Activated B cell treated with CpG ODN at 0.5 μM for 24 hours (primary cell): ENCODE data around the gene GMNC. TPM values are rescaled to one million over a fixed set of nuclear protein-coding genes. Genes with fewer than 3 reads are reported as not detected.

Experiments
- ATAC-seq: fragments of 200-7000 bp; cut with Tn5 transposase; one replicate; pipeline ENCODE4 v1.10.0; 2021; ENCODE audit warnings: low read depth, mild to moderate bottlenecking, moderate library complexity
- CTCF ChIA-PET: fragments of 350-600 bp; sonication (Branson Sonifier 250); formaldehyde crosslinking; loops from one replicate; lab custom pipeline; 2021; ENCODE audit warnings: antibody characterized with exemption; lab: Charles Lee
- POLR2A ChIA-PET: fragments of 350-600 bp; sonication (Branson Sonifier 250); formaldehyde crosslinking; loops from one replicate; lab custom pipeline; 2021; ENCODE audit warnings: antibody characterized with exemption; lab: Charles Lee
- DNase-seq: peaks from one replicate; pipeline ENCODE4 v3.0.0; 2022
- H3K27ac Mint-ChIP-seq: one replicate; pipeline ENCODE4 v1.8.0; 2020; ENCODE audit warnings: mixed read lengths
- H3K27me3 Mint-ChIP-seq: one replicate; pipeline ENCODE4 v1.8.0; 2021; ENCODE audit warnings: mixed read lengths
- H3K36me3 Mint-ChIP-seq: one replicate; pipeline ENCODE4 v1.8.0; 2021; ENCODE audit warnings: low read depth, mixed read lengths
- H3K4me1 Mint-ChIP-seq: one replicate; pipeline ENCODE4 v1.8.0; 2021; ENCODE audit warnings: mixed read lengths
- H3K4me3 Mint-ChIP-seq: one replicate; pipeline ENCODE4 v1.8.0; 2020; ENCODE audit warnings: mild to moderate bottlenecking, mixed read lengths
- H3K9me3 Mint-ChIP-seq: one replicate; pipeline ENCODE4 v1.8.0; 2020; ENCODE audit warnings: mixed read lengths
- intact Hi-C: fragments of 100-400 bp; cut with micrococcal nuclease; formaldehyde crosslinking; loops from one replicate; pipeline ENCODE4 v1.15.1; 2024
- total RNA-seq: library from RNA; stranded (reverse); gene quantifications from 2 replicates; pipeline ENCODE4 v1.2.3, GENCODE V29; 2022
- TF ChIP-seq, protein P1 (sequence below): fragments of 200-600 bp; IDR thresholded peaks from one replicate; pipeline ENCODE4 v1.8.0; 2022; ENCODE audit warnings: antibody characterized with exemption, mild to moderate bottlenecking

GMNC gene, protein sequence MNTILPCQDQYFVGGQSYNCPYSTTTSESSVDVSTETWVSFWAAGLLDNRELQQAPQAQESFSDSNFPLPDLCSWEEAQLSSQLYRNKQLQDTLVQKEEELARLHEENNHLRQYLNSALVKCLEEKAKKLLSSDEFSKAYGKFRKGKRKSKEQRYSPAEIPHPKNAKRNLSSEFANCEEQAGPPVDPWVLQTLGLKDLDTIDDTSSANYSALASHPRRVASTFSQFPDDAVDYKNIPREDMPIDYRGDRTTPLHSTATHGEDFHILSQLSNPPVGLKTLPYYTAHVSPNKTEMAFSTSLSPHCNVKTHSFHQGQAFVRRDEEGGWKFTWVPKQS
- total RNA-seq, result not detected in 2 replicates

DNA sequence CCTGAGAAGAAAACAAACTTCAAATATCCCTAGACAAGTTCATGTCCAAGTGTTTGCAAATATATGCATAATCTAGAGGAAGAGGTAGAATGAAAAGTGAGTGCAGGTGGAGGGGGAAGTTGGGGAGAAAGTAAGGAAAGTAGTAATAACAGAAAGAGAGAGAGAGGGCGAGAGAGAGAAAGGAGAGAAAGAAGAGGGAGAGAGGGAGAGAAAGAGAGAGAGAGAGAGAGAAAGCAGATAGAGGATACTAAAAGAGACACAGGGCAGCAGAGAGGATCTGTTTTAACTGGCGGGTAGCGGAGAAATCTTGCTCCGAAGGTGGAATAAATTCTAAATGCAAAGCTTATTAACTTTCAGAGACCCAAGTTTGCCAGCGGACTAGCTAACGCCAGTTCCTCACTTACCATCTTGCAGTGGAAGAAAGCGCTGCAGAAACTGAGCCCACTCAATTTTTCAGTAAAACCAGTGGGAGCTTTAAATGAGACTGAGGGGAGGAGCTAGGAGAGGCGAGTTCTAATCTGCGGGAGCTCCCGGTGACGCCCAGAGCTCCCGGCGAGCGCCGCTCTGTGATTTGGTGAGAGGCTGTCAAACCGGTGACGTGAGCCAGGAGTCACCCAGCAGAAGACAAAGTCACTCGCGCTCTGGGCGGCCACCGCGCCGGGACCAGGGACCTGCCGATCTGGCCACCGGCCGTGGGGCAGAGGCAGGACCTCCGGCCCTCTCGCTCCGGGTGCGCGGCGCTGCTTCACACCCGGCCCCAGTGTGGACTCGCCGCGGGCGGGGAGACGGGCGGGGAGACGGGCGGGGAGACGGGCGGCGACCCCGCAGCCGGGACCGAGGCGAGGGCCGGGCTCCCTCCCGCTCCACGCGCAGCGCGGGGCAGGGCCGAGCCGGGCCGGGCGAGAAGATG is at the start of gene GMNC:
Gene GMNC, minus strand, starts transcription at position 486 of the 910 bp plus-strand sequence. Its CDS starts 79 bp downstream, at position 407.
- intact Hi-C loops, result no loop called here
- no peaks in the 10 kb centered on the region for H3K9me3 Mint-ChIP-seq
- H3K4me1 Mint-ChIP-seq, result peaks cover 10% of the 10 kb centered on the region
- ATAC-seq (peak; percentile 96), DNase-seq (no peak)
- POLR2A ChIA-PET, result no interaction called here
- CTCF ChIA-PET, result no interaction called here
- TF ChIP-seq, protein P1, sequence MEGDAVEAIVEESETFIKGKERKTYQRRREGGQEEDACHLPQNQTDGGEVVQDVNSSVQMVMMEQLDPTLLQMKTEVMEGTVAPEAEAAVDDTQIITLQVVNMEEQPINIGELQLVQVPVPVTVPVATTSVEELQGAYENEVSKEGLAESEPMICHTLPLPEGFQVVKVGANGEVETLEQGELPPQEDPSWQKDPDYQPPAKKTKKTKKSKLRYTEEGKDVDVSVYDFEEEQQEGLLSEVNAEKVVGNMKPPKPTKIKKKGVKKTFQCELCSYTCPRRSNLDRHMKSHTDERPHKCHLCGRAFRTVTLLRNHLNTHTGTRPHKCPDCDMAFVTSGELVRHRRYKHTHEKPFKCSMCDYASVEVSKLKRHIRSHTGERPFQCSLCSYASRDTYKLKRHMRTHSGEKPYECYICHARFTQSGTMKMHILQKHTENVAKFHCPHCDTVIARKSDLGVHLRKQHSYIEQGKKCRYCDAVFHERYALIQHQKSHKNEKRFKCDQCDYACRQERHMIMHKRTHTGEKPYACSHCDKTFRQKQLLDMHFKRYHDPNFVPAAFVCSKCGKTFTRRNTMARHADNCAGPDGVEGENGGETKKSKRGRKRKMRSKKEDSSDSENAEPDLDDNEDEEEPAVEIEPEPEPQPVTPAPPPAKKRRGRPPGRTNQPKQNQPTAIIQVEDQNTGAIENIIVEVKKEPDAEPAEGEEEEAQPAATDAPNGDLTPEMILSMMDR, result no peak
- H3K27ac Mint-ChIP-seq, result no peak within 1 kb of the TSS
- H3K4me3 Mint-ChIP-seq, result peak within 1 kb of the TSS; percentile 75
- peaks cover 46% of the 10 kb centered on the region for H3K27me3 Mint-ChIP-seq
- no peaks in the 10 kb centered on the region for H3K36me3 Mint-ChIP-seq

DNA sequence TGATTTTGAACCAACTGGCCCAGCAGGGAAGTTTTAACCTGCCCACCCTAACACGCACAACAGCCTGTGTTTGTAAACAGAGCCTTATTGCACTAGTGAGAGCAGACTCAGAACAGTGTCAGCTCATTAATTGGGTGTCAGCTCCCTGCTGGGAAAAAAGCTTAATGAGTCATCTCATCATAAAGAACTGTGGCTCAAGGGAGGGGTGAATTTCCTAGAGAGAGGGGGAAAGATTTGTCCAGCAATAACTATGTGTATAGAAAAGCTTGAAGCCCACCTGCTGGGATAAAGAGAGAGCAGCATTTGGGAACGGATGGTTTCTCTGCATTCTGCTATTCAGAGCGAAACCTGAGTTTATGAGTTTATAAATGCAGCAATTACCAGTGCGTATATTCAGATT is 48.9 kb upstream of the GMNC start:
- POLR2A ChIA-PET, result no interaction called here
- CTCF ChIA-PET, result no interaction called here
- ATAC-seq (no peak), DNase-seq (no peak)
- Mint-ChIP-seq H3K9me3 (no peaks in the 10 kb centered on the region), H3K4me1 (no peaks in the 10 kb centered on the region), H3K27ac (no peak overlapping the region), H3K27me3 (no peaks in the 10 kb centered on the region), H3K36me3 (no peaks in the 10 kb centered on the region), H3K4me3 (no peak overlapping the region)
- intact Hi-C loops, result no loop called here
- TF ChIP-seq, protein P1, result no peak

GRCh38 chr3:190909908-190910307 is 47.4 kb upstream of the GMNC start:
- ATAC-seq (no peak), DNase-seq (no peak)
- Mint-ChIP-seq H3K27ac (no peak overlapping the region), H3K4me3 (no peak overlapping the region), H3K9me3 (no peaks in the 10 kb centered on the region), H3K36me3 (no peaks in the 10 kb centered on the region), H3K27me3 (no peaks in the 10 kb centered on the region), H3K4me1 (no peaks in the 10 kb centered on the region)
- ChIA-PET POLR2A (no interaction called here), CTCF (no interaction called here)
- intact Hi-C loops, result no loop called here
- TF ChIP-seq, protein P1, result no peak

GRCh38 chr3:190903156-190903555 is 40.7 kb upstream of the GMNC start:
- Mint-ChIP-seq H3K9me3 (peaks cover 5% of the 10 kb centered on the region), H3K36me3 (no peaks in the 10 kb centered on the region), H3K27me3 (no peaks in the 10 kb centered on the region), H3K27ac (no peak overlapping the region), H3K4me1 (no peaks in the 10 kb centered on the region), H3K4me3 (no peak overlapping the region)
- ChIA-PET POLR2A (no interaction called here), CTCF (no interaction called here)
- DNase-seq, result no peak
- no peak for ATAC-seq
- intact Hi-C loops, result no loop called here
- TF ChIP-seq, protein P1, result no peak

DNA sequence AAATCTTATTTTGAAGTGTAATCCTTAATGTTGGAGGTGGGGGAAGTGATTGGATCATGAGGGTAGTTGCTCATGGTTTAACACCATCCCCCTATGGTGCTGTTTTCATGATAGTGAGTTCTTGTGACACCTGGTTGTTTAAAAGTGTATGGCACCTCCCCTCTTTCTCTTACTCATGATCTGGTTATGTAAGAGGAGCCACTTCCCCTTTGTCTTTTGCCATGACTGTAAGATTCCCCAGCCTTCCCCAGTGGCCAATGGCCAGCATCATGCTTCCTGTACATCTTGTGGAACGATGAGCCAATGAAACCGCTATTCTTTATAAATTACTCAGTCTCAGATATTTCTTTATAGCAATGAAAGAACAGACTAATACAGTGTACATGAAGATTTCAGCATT is 39.8 kb upstream of the GMNC start:
- ATAC-seq, result no peak
- TF ChIP-seq, protein P1, result no peak
- no peak for DNase-seq
- no peak overlapping the region for H3K4me3 Mint-ChIP-seq
- H3K9me3 Mint-ChIP-seq, result peaks cover 5% of the 10 kb centered on the region
- H3K27ac Mint-ChIP-seq, result no peak overlapping the region
- ChIA-PET CTCF (no interaction called here), POLR2A (no interaction called here)
- H3K27me3 Mint-ChIP-seq, result no peaks in the 10 kb centered on the region
- H3K36me3 Mint-ChIP-seq, result no peaks in the 10 kb centered on the region
- H3K4me1 Mint-ChIP-seq, result no peaks in the 10 kb centered on the region
- intact Hi-C loops, result no loop called here
